NOMO-1 treated with DMSO at 0.1 percent for 48 hours (cell line): ENCODE measurements around the gene LRP1-AS.

Experiments
- DNase-seq: peaks from one replicate; lab custom pipeline; 2025; ENCODE audit not compliant: unreplicated experiment; lab: John Stamatoyannopoulos, UW

LRP1-AS gene

GRCh38 chr12:57180321-57180989 is 33.0 kb upstream of the LRP1-AS start:
- no peak for DNase-seq

GRCh38 chr12:57179331-57180086 is 32.1 kb upstream of the LRP1-AS start:
- no peak for DNase-seq

- DNase-seq, result no peak
Measured at GRCh38 chr12:57178213-57178612, 30.8 kb upstream of the LRP1-AS start.

- DNase-seq, result no peak
Measured at GRCh38 chr12:57177354-57177753, 29.9 kb upstream of the LRP1-AS start.

- DNase-seq, result no peak
Measured at GRCh38 chr12:57176846-57177245, 29.4 kb upstream of the LRP1-AS start.

GRCh38 chr12:57176139-57176477 is 28.7 kb upstream of the LRP1-AS start:
- no peak for DNase-seq

- DNase-seq, result peak; percentile 70
Measured at GRCh38 chr12:57175428-57176138, 28.2 kb upstream of the LRP1-AS start.

- DNase-seq, result no peak
Measured at GRCh38 chr12:57173683-57174082, 26.3 kb upstream of the LRP1-AS start.

- no peak for DNase-seq
Measured at GRCh38 chr12:57173089-57173488, 25.7 kb upstream of the LRP1-AS start.

- no peak for DNase-seq
Measured at GRCh38 chr12:57171668-57172067, 24.2 kb upstream of the LRP1-AS start.

GRCh38 chr12:57170927-57171326 is 23.5 kb upstream of the LRP1-AS start:
- no peak for DNase-seq

GRCh38 chr12:57170408-57170807 is 23.0 kb upstream of the LRP1-AS start:
- DNase-seq, result no peak

GRCh38 chr12:57169969-57170368 is 22.6 kb upstream of the LRP1-AS start:
- DNase-seq, result no peak

- no peak for DNase-seq
Measured at GRCh38 chr12:57169046-57169795, 21.8 kb upstream of the LRP1-AS start.

GRCh38 chr12:57168058-57168457 is 20.6 kb upstream of the LRP1-AS start:
- DNase-seq, result no peak

- no peak for DNase-seq
Measured at GRCh38 chr12:57166971-57167371, 19.6 kb upstream of the LRP1-AS start.

- DNase-seq, result no peak
Measured at GRCh38 chr12:57165741-57166140, 18.3 kb upstream of the LRP1-AS start.

GRCh38 chr12:57164966-57165625 is 17.7 kb upstream of the LRP1-AS start:
- DNase-seq, result no peak

- no peak for DNase-seq
Measured at GRCh38 chr12:57164454-57164853, 17.0 kb upstream of the LRP1-AS start.

GRCh38 chr12:57162553-57163125 is 15.2 kb upstream of the LRP1-AS start:
- DNase-seq, result peak; percentile 79

GRCh38 chr12:57161491-57161890 is 14.1 kb upstream of the LRP1-AS start:
- no peak for DNase-seq
